Measurements from ENCODE around the gene THAP7.

- TF ChIP-seq POLR2A (IDR thresholded peaks at IDR 0.05) (no peak), CTCF (IDR thresholded peaks at IDR 0.05) (no peak), POLR2AphosphoS5 (IDR thresholded peaks at IDR 0.05) (no peak), EP300 (IDR thresholded peaks at IDR 0.05) (no peak)
These were observed 1.5 kb downstream of the THAP7 start for GRCh38 chr22:21000207-21000986.
